ENCODE data around the gene ATP8A1. TPM values are rescaled to one million over a fixed set of nuclear protein-coding genes. Genes with fewer than 3 reads are reported as not detected.

ATP8A1 gene
- total RNA-seq, 8 experiments from 2014 or later: 1.1 to 44.1 (median 31.6) TPM

GRCh38 chr4:42541647-42542046 is 115.3 kb downstream of the ATP8A1 start:
- in situ Hi-C loops (cut with MboI; ENCODE audit: low pct_unique_long_range_greater_than_20kb in 2 of 9, low sequenced_read_pairs in 9 of 9, unreplicated experiment in 9 of 9): no loop called here
- Histone ChIP-seq H3K4me3 (no peak overlapping the region), H3K27ac (no peak overlapping the region), H3K4me1 (replicated peaks in 1 of 2) (no peaks in the 10 kb centered on the region)
- no peak for ATAC-seq (replicated peaks in 6 of 8)
- WGBS, 10 experiments: 40 to 100% (median 100%) methylated on average over 1 of the region's 1 CpG; no CpG with 5 or more reads in 4 of the 10 experiments

GRCh38 chr4:42533042-42533441 is 123.9 kb downstream of the ATP8A1 start:
- 83 to 100% (median 100%) methylated on average over 1 to 3 of the region's 3 CpGs; no CpG with 5 or more reads in 5 of the 10 experiments for WGBS, 10 experiments
- peak in 2 of 8 experiments; percentile 42 to 51 for ATAC-seq (replicated peaks in 6 of 8)
- Histone ChIP-seq H3K4me3 (no peak overlapping the region), H3K4me1 (replicated peaks in 1 of 2) (no peaks in the 10 kb centered on the region), H3K27ac (no peak overlapping the region)
- in situ Hi-C loops (cut with MboI; ENCODE audit: low pct_unique_long_range_greater_than_20kb in 2 of 9, low sequenced_read_pairs in 9 of 9, unreplicated experiment in 9 of 9): no loop called here

- in situ Hi-C loops (cut with MboI; ENCODE audit: low pct_unique_long_range_greater_than_20kb in 2 of 9, low sequenced_read_pairs in 9 of 9, unreplicated experiment in 9 of 9): no loop called here
- Histone ChIP-seq H3K4me3 (no peak overlapping the region), H3K27ac (no peak overlapping the region), H3K4me1 (replicated peaks in 1 of 2) (no peaks in the 10 kb centered on the region)
- no peak for ATAC-seq (replicated peaks in 6 of 8)
- WGBS, 10 experiments: 50 to 100% (median 82%) methylated on average over 1 to 4 of the region's 4 CpGs; no CpG with 5 or more reads in 1 of the 10 experiments
Observed at GRCh38 chr4:42531341-42532030, 125.4 kb downstream of the ATP8A1 start.

- WGBS, 10 experiments: 0 to 100% (median 50%) methylated on average over 1 to 3 of the region's 3 CpGs; no CpG with 5 or more reads in 1 of the 10 experiments
- Histone ChIP-seq H3K4me3 (no peak overlapping the region), H3K4me1 (replicated peaks in 1 of 2) (no peaks in the 10 kb centered on the region), H3K27ac (no peak overlapping the region)
- peak in 3 of 8 experiments; percentile 19 to 92 (median 72) for ATAC-seq (replicated peaks in 6 of 8)
- in situ Hi-C loops (cut with MboI; ENCODE audit: low pct_unique_long_range_greater_than_20kb in 2 of 9, low sequenced_read_pairs in 9 of 9, unreplicated experiment in 9 of 9): loop anchor here in 7 of 9 experiments (10.0 to 25.0 kb wide), 4 partner anchors 136 to 238 kb away; partner anchors contain the start of gene SHISA3 (in 4 of the 7)
Observed at GRCh38 chr4:42523066-42523718, 133.7 kb downstream of the ATP8A1 start.

GRCh38 chr4:42519803-42520417 is 137.0 kb downstream of the ATP8A1 start:
- Histone ChIP-seq H3K27ac (no peak overlapping the region), H3K4me3 (no peak overlapping the region), H3K4me1 (replicated peaks in 1 of 2) (no peaks in the 10 kb centered on the region)
- WGBS, 10 experiments: 0 to 17% (median 13%) methylated on average over 1 to 3 of the region's 3 CpGs; no CpG with 5 or more reads in 1 of the 10 experiments
- in situ Hi-C loops (cut with MboI; ENCODE audit: low pct_unique_long_range_greater_than_20kb in 2 of 9, low sequenced_read_pairs in 9 of 9, unreplicated experiment in 9 of 9): loop anchor here in 7 of 9 experiments (10.0 to 25.0 kb wide), 5 partner anchors 133 to 235 kb away; partner anchors contain the start of gene SHISA3 (in 4 of the 7)
- peak; percentile 36 to 72 (median 56) for ATAC-seq (replicated peaks in 6 of 8)

GRCh38 chr4:42515156-42515884 is 141.6 kb downstream of the ATP8A1 start:
- WGBS, 10 experiments: 20 to 94% (median 71%) methylated on average over 1 to 5 of the region's 5 CpGs; no CpG with 5 or more reads in 1 of the 10 experiments
- in situ Hi-C loops (cut with MboI; ENCODE audit: low pct_unique_long_range_greater_than_20kb in 2 of 9, low sequenced_read_pairs in 9 of 9, unreplicated experiment in 9 of 9): loop anchor here in 7 of 9 experiments (10.0 to 25.0 kb wide), 4 partner anchors 128 to 228 kb away; partner anchors contain the start of gene SHISA3 (in 4 of the 7)
- H3K27ac ChIP-seq: no peak overlapping the region

GRCh38 chr4:42513748-42514492 is 143.0 kb downstream of the ATP8A1 start:
- no peaks in the 10 kb centered on the region for H3K4me1 ChIP-seq (replicated peaks in 1 of 2)
- ATAC-seq (replicated peaks in 6 of 8): no peak
- in situ Hi-C loops (cut with MboI; ENCODE audit: low pct_unique_long_range_greater_than_20kb in 2 of 9, low sequenced_read_pairs in 9 of 9, unreplicated experiment in 9 of 9): loop anchor here in 7 of 9 experiments (10.0 to 25.0 kb wide), 4 partner anchors 127 to 227 kb away; partner anchors contain the start of gene SHISA3 (in 4 of the 7)
- H3K4me3 ChIP-seq: no peak overlapping the region
- no peak overlapping the region for H3K27ac ChIP-seq
- WGBS, 10 experiments: 43 to 94% (median 82%) methylated on average over 1 to 5 of the region's 5 CpGs; no CpG with 5 or more reads in 1 of the 10 experiments

More at GRCh38 chr4:42515156-42515884, 141.6 kb downstream of the ATP8A1 start:
- peak in 3 of 8 experiments; percentile 35 to 77 (median 75) for ATAC-seq (replicated peaks in 6 of 8)
- H3K4me3 ChIP-seq: no peak overlapping the region
- no peaks in the 10 kb centered on the region for H3K4me1 ChIP-seq (replicated peaks in 1 of 2)

- no peak for ATAC-seq (replicated peaks in 6 of 8)
- Histone ChIP-seq H3K4me1 (replicated peaks in 1 of 2) (no peaks in the 10 kb centered on the region), H3K27ac (no peak overlapping the region), H3K4me3 (no peak overlapping the region)
- in situ Hi-C loops (cut with MboI; ENCODE audit: low pct_unique_long_range_greater_than_20kb in 2 of 9, low sequenced_read_pairs in 9 of 9, unreplicated experiment in 9 of 9): loop anchor here in 7 of 9 experiments (10.0 to 25.0 kb wide), 4 partner anchors 125 to 225 kb away; partner anchors contain the start of gene SHISA3 (in 4 of the 7)
- 67 to 100% (median 80%) methylated on average over 1 to 3 of the region's 3 CpGs; no CpG with 5 or more reads in 4 of the 10 experiments for WGBS, 10 experiments
Observed at GRCh38 chr4:42512226-42512625, 144.7 kb downstream of the ATP8A1 start.

GRCh38 chr4:42510225-42510624 is 146.7 kb downstream of the ATP8A1 start:
- H3K4me1 ChIP-seq (replicated peaks in 1 of 2): no peaks in the 10 kb centered on the region
- no peak overlapping the region for H3K4me3 ChIP-seq
- no peak for ATAC-seq (replicated peaks in 6 of 8)
- H3K27ac ChIP-seq: no peak overlapping the region
- in situ Hi-C loops (cut with MboI; ENCODE audit: low pct_unique_long_range_greater_than_20kb in 2 of 9, low sequenced_read_pairs in 9 of 9, unreplicated experiment in 9 of 9): loop anchor here in 7 of 9 experiments (10.0 to 25.0 kb wide), 4 partner anchors 123 to 223 kb away; partner anchors contain the start of gene SHISA3 (in 4 of the 7)

- no peak overlapping the region for H3K27ac ChIP-seq
- no peak overlapping the region for H3K4me3 ChIP-seq
- peaks cover 0 to 2% of the 10 kb centered on the region in 2 donors for H3K4me1 ChIP-seq (replicated peaks in 1 of 2)
- in situ Hi-C loops (cut with MboI; ENCODE audit: low pct_unique_long_range_greater_than_20kb in 2 of 9, low sequenced_read_pairs in 9 of 9, unreplicated experiment in 9 of 9): loop anchor here in 6 of 9 experiments (25.0 kb wide), 3 partner anchors 115 to 215 kb away; partner anchors contain the start of gene SHISA3 (in 4 of the 6)
- ATAC-seq (replicated peaks in 6 of 8): peak in 5 of 8 experiments; percentile 56 to 93 (median 71)
- 26 to 88% (median 43%) methylated on average over 3 to 6 of the region's 6 CpGs; no CpG with 5 or more reads in 1 of the 10 experiments for WGBS, 10 experiments
Observed at GRCh38 chr4:42501624-42502401, 155.1 kb downstream of the ATP8A1 start.

- WGBS, 10 experiments: 50 to 100% (median 82%) methylated on average over 1 to 2 of the region's 2 CpGs; no CpG with 5 or more reads in 3 of the 10 experiments
- in situ Hi-C loops (cut with MboI; ENCODE audit: low pct_unique_long_range_greater_than_20kb in 2 of 9, low sequenced_read_pairs in 9 of 9, unreplicated experiment in 9 of 9): no loop called here
- H3K27ac ChIP-seq: no peak overlapping the region
- no peak for ATAC-seq (replicated peaks in 6 of 8)
- no peak overlapping the region for H3K4me3 ChIP-seq
- peaks cover 0 to 2% of the 10 kb centered on the region in 2 donors for H3K4me1 ChIP-seq (replicated peaks in 1 of 2)
Observed at GRCh38 chr4:42498040-42498439, 158.9 kb downstream of the ATP8A1 start.

Data from motor neuron (in vitro differentiated cells).